GM20431 (cell line): ENCODE results near the gene ZNF574.

Source experiments
- in situ Hi-C: fragments of 300-500 bp; cut with MseI, MboI; formaldehyde crosslinking; loops from one replicate; pipeline ENCODE4 v1.15.0; 2020; ENCODE audit warnings: low sequenced_read_pairs; ENCODE audit not compliant: unreplicated experiment

Gene ZNF574

GRCh38 chr19:42120276-42120980 is 44.5 kb downstream of the ZNF574 start:
- in situ Hi-C loops = no loop called here

- in situ Hi-C loops = no loop called here
Measured at GRCh38 chr19:42121036-42121621, 45.2 kb downstream of the ZNF574 start.

- in situ Hi-C loops = no loop called here
Measured at GRCh38 chr19:42121656-42122069, 45.7 kb downstream of the ZNF574 start.

GRCh38 chr19:42122691-42123607 is 47.0 kb downstream of the ZNF574 start:
- in situ Hi-C loops = no loop called here

GRCh38 chr19:42123765-42124164 is 47.8 kb downstream of the ZNF574 start:
- in situ Hi-C loops = no loop called here

GRCh38 chr19:42124386-42124901 is 48.5 kb downstream of the ZNF574 start:
- in situ Hi-C loops = no loop called here

- in situ Hi-C loops = no loop called here
Measured at GRCh38 chr19:42125536-42125935, 49.6 kb downstream of the ZNF574 start.

GRCh38 chr19:42126574-42126973 is 50.6 kb downstream of the ZNF574 start:
- in situ Hi-C loops = no loop called here

GRCh38 chr19:42129399-42130253 is 53.7 kb downstream of the ZNF574 start:
- in situ Hi-C loops = no loop called here

- in situ Hi-C loops = no loop called here
Measured at GRCh38 chr19:42130254-42130573, 54.2 kb downstream of the ZNF574 start.
